Stimulated activated CD4-positive, alpha-beta T cell treated with anti-CD3 and anti-CD28 coated beads, Interleukin-2, amount 100 ng/mL, for 48 hours (primary cell): ENCODE data around the gene BLOC1S3.
A peak's percentile ranks its signal among the peaks of the same experiment; 100 is the strongest.

Experiments
- DNase-seq, 2 donors: peaks; one replicate each; pipeline ENCODE4 v3.0.0-alpha.2; 2020

The BLOC1S3 gene

DNA sequence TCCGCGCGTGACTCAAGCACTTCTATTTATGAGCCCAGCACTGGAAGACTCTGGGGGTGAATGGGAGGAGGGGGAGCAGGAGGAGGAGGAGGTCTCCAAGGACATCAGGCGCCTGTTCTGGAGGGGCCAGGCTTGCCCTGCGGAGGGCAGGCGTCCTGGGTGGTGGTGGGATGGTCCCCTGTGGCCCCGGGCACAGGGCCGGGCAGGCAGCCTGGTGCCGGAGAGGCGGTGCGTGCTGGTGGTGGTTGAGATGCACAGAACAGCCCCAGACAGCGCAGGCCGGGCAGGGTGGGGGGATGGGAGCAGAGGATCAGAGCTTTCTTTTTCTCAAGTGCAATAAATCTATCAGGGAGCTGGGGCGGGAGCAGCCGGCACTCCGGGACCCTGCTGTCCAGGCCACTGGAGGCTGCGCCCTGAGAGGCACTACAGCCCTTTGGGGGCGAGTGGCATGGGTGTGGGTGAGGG, 31.8 kb upstream of the BLOC1S3 start:
- no peak for DNase-seq

DNA sequence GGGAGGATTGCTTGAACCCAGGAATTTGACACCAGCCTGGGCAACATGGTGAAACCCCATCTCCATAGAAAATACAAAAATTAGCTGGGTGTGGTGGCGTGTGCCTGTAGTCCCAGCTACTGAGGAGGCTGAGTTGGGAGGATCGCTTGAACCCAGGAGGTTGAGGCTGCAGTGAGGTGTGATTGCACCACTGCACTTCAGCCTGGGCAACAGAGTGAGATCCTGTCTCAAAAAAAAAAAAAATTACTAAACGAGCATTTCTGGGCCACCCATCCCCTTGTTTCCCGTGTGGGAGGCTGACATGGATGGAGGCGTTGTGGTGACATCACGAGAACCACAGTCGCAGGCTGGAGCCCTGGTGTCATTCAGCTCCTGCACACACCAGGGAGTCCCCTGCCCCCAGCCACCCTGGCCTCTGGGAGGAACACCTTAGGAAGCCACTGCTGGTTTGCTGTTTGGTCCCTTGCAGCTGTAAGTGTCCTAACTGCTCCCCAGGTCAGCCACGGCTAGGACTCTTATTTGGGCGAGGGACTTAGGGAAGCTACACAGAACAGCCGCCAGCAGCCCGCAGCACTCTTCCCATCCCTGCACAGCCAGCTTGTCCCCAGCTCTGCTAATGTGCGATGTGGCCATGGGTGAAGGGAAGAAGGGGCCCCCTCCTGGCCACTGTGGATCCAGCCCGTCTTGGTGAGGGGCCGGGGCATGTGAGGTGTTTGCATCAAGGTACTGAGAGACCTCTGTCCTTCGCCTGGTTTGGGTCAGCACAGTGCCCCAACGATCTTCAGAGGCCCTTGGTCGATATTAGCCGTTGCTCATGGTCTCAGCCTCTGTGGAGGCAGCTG, 30.5 kb upstream of the BLOC1S3 start:
- no peak for DNase-seq

DNA sequence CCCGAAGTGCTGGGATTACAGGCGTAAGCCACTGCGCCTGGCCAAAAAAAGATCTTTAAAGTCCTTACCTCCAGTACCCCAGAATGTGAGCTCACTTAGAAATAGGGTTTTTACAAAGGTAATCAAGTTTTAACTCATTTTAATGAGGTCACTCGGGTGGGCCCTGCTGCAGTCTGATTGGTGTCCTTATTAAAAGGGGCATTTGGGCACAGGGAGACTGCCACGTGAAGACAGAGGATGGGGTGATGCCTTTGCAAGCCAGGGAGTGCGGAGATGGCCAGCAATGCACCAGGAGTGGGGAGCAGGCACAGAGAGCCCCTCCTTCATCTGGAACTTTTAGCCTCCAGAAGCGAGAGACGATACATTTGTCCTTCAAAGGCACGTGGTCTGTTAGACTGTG, 29.5 kb upstream of the BLOC1S3 start:
- no peak for DNase-seq

DNA sequence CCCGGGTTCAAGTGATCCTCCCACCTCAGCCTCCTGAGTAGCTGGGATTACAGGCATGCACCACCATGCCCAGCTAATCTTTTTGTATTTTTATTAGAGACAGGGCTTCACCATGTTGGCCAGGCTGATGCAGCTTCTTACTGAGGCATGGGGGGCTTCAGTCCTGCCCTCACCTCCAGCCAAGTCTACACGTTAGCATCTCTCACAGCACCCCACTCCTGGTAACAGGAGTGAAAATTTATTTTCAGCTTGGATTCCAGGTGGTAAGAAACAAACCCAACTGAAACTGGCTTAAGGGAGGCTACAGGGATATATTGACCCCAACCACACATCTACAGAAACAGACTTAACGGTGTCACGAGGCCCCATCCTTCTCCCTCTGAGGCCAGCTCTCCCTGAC, 28.4 kb upstream of the BLOC1S3 start:
- no peak for DNase-seq

DNA sequence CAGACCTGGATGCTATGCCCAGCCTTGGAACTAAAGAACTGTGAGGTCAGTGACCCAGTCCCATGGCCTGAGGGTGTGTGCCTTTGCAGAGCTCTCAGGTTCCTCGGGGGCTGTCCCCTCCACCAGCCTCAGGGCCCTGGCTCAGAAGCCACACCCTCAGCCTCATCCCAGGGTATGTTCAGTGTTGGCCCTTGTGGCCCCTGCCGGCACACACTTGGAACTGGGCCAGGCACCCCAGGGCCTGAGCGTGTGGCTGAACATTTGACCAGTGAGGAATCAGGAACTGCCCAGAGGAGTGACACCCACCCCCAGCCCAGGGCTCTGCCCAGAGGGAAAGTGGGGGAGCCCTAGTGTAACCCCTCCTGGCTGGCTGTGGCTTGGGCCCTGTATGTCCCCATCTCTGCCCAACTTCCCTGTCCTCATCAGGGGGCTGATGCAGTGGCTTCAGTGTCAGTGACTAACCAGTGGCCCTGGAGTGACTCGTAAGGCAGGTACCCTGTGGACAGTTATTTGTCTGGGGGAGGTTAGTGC, 27.8 kb upstream of the BLOC1S3 start:
- no peak for DNase-seq

DNA sequence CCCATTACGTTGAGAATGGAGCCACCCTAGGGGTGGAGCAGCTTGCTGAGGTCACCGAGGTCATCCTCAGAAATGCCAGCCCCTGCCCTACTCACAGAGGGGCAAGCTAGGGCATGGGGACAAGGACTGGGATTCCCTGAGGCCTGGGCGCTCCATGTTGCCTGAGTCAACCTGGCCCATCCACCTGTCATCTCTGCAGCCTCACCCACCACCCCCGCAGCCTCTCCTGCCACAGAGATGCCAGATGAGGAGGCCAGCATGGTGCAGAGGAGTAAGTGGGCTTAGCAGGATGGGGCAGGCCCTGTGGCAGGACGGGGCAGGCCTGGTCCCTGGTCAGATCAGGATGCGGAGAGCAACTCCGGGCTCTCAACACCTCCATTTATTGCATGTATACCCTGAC, 27.3 kb upstream of the BLOC1S3 start:
- no peak for DNase-seq

DNA sequence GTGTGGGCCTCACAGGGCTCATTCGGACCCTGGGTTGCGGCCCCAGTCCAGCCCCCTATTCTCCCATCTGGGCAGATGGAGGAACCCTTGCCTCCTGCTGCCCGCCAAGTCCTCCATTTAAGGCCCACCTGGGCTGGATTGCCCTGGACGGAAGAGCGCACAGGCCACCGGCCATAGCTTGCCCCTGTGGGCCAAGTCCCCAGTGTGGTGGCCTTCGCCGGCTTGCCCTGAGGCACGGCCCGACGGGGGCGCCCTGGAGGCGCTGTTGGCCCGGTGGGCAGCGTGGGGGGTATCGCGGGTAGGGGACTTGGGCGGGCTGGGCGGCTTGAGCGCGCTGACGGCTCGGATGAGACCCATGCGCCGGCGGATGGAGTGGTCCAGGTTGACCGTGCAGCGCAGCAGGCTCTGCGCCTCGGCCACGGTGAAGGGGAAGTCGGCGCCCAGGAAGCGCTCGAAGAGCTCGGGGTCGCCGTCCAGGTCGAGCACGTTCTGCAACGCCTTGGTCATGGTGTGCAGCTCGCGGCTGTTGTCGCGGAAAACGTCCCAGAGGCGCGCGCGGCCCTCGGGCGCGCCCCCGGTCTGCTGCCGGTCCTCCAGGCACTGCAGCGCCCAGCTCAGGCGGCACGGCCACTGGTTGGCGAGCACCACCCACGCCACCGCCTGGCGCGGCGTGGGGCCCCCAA, 26.6 kb upstream of the BLOC1S3 start:
- no peak for DNase-seq

DNA sequence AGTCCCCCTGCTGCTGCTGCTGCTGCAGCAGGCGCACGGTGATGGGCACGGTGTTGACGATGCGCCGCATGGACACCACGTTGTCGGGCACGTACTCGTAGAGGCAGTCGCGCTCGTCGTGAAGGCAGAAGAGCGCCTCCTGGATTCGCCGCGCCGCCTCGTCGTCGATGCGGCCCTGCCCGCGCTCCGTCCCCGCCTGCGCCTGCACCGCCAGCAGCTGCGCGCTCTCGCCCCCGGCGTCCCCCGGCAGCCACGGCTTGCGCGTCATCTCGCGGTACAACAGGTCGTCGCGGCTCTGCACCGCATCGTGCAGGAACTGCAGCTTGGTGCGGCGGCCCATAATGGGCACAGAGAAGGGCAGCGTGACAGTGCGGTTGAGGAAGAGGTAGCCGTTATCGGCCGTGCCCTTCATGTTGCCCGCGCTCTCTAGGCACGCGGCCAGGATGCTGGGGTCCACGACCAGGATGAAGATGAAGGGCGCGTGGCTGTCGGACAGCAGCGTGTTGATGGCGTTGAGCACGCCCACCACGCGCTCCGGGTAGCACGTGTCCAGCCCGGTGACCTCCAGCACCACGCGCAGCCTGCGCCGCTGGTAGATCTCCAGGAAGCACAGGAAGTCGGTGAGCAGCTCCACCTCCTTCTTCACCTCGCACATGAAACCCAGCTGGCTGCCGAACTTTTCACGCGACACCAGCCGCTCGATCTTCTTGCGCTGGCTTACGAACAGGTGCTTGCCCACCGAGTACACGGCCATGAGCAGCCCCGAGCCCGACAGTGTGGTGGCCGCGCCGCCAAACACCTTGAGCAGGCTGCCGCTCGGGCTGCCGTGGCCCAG, 25.9 kb upstream of the BLOC1S3 start:
- peak; percentile 12 to 34 for DNase-seq

DNA sequence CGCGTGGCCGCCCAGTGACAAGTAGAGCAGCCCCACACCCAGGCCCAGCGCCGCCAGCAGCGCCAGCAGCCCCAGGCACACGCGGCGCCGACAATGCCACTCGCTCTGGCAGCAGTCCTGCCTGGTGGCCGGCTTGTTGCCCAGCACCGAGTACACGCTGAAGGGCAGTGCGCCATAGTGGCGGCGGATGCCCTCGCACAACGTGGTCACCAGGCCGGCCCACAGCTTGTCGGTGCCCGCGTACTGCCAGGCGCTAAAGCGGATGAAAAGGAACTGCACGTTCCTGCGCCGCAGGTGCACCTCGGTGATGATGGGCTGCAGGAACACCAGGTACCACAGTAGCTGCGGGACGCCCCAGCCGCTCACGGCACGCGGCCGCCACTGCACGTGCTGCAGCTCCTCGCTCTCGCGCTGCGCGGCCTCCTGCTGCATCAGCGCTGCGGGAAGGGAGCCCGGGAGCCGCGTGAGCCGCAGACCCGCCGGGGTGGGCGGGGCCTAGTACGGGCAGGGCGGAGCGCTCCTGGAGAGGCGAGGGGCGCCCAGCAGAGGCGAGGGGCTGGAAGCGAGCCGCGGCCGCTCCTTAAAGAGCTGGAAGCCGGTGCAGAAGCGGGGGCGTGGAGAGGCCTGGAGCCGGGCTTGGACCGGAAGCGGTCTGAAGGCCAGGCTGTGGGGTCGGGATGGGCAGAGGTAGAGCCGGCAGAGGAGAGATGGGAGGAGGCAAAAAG, 25.1 kb upstream of the BLOC1S3 start:
- peak; percentile 16 to 34 for DNase-seq

DNA sequence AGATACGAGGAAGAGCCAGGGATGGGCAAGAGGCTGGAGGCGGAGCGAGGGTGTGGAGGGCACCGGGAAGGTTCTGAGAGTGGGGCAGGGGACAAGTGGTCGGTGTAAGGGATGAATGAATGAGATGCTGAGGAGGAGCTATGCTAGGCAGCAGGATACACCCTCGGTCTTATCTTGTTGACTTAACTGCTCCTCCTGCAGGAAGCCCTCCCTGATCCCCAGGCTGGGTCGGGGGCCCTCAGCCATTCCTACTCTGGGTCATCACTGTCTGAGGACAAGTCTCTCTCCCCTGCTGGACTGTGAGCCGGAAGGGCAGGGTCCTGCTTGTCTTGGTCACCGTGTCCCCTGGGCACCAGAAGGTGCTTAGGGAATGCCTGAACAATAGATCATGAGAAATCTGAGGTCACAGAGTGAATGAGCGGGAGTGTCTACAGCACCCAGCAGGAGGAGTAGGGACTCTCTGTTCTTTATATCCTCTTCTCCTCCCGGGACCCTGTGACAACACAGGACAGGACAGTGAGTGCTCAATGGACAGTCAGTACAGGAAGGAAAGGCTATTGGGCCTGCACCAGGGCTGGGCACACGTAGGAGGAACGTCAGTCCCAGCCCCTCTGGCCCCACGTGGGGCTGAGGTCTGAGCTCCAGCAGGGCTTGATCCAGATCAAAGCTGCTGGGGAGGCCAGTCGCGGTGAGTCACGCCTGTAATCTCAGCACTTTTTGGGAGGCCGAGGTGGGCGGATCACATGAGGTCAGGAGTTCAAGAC, 24.3 kb upstream of the BLOC1S3 start:
- DNase-seq: peak in 1 of 2 donors; percentile 15

DNA sequence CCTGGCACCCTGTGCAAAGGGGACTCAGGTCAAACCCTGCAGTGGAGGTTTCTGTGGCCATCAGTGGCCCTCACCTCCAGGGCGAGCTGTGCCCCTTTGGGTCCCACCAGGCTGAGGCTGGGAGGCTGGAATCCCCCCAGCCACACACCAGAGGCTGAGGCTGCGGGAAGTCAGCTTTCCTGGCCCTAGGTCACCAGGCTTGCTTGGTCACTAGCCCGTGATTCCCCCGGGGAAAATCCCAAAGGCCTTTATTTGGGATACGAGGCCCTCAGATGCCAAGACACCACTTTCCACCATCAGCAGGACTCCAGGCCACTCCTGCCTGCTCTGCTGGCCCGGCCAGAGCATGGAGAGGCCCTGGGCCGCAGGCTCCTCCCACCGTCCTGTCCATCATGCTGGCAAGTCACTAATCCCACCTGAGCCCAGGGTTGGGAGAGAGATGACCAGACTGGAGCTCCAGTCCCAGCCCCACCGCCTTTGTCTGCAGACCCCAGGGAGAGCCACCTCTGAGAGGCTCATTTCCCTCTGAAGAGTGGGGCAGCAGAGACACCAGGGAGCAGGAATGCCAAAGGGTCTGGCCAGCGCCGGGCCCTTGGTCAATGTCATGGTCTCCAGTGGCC, 22.5 kb upstream of the BLOC1S3 start:
- no peak for DNase-seq

DNA sequence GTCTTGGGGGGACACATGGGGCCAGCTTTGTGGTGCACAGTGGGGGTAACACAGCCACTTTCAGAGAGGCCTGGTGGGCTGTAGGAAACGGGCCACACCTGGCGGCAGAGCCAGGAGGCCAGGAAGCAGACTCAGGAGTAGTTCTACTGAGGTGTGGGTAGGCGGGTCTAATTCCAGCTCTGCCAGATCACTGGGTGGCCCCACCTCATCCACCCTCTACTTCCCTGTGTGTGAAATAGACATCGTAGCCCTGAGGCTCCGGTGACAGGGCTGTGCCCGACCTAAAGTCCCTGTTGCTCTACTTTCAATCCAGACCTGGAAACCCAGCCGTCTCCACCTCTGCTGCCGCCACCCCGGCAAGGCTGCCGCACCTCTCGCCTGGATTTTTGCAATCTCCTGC, 21.8 kb upstream of the BLOC1S3 start:
- no peak for DNase-seq

DNA sequence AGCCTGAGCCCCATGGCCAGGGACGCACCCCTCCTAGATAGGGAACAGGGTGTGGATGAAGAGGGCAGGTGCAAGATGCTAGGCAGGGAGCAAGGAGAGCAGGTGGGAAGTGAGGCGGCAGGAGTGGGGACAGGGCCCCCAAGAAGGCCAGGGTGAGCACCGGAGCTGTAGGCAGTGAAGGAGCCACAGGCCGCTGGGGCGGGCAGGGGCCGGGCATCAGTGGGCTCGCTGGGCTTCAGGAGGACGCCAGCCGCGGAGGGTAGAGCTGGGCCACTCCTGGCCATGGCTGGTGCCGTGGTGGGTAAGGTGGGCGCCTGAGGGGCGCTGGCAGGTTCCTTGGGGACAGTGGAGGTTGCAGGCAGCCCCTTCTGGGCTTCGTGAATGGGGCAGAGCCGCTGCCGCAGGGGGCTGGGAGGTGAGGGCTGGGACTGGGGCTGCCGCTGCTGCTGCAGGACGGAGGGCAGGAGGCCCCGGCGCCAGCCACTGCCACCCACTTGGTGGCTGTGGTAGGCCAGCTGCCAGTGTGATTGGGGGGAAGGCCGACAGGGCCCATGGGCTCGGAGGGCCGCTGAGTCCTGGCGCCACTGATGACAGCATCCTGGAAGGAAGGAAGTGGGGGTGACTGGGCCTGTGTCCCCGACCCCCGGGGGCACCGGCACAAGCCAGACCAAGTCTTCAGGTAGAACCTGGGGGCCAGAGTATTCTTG, 19.9 kb upstream of the BLOC1S3 start:
- DNase-seq: no peak

DNA sequence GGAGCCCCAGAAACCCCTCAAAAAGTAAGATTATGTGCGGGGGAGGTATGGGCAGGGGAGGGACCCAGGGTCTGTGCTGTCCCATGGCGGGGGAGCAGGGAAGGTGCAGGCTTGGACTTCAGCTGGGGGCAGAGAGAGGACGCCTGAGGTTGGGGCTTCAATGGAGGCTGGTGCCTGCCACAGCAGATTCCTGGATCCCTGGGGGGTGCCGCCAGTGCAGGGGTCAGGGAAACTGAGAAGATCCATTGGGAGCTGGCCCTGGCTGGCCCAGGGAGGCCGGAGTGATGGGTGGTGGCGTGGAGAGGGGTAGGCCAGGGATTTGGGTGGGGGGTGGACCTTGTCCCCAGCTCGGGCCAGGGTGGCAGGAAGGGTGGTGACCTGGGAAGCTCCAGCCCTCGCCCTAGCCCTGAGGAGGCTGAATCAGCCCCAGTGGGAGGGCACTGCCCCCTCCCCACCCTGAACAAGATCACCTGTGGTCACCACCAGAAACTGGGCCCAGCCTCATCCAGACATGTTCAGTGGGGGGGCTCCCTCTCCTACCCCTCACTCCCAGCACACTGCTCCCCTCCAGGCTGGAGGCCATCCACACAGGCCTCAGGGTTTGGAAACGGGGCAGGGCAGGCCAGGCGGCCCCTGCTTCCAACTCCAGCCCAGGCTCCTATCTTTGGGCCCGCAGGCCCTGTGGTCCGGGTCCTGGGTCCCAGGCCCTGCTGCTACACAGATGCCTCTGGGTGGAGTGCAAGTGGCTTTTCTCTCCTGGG, 19.2 kb upstream of the BLOC1S3 start:
- no peak for DNase-seq

DNA sequence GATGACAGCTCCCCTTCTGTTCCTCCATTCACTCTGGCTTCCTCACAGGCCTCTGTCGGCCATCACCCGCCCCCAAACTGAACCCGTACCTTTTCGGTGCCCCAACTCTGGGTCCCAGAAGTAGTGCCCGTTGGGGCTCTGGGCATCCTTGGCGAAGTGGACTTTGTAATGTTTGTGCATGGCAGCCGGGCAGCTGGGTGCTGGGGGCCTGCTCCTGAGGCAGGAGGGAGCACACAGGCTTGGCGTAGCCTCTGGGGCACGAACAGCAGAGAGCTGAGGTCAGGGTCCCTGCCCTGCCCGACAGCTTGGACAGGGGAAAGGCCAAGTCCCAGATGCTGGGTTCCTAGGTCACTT, 18.6 kb upstream of the BLOC1S3 start:
- no peak for DNase-seq

DNA sequence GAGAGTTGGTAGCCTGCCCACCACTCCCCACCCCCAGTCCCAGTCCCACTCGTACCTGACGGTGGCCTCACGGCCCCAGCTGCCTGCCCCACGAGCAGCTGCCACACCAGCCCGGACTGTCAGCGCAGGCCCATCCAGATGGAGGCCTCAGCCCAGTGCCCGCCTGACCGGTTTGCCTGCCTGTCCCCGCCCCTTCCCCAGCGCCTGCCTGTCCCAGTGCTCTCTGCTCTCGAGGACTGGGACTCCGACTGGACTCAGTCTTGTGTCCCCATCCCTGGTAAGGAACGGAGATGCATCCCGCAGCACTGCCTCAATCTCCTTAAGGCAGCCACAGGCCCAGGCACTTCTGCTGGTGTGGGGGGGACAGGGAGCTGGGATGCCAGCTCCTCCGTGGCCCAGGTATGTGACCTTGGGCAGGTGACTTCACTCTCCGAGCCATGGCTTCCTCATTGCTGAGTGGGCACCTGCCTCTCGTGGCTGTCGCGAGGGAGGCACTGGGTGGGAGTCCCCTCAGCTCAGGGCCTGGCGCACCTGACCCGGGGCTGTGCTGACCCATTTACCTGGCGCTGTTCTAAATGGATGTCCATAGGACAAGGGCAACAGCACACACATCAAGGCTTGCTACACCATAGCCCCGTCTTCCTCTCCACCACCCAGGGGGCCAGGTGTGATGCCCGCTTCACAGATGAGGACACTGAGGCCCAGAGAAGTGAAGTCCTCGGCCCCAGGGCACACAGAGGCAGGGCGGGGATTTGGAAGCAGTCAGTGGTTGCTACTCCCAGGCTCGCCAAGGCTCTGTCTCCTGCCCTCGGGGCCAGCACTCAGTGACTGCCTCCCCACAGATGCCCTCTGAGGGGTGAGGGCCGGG, 17.5 kb upstream of the BLOC1S3 start, which contains the start of gene NKPD1:
Gene NKPD1, minus strand, starts transcription at position 113 of the 868 bp plus-strand sequence. CDS start 832 bp downstream, outside the sequence.
- DNase-seq: no peak

DNA sequence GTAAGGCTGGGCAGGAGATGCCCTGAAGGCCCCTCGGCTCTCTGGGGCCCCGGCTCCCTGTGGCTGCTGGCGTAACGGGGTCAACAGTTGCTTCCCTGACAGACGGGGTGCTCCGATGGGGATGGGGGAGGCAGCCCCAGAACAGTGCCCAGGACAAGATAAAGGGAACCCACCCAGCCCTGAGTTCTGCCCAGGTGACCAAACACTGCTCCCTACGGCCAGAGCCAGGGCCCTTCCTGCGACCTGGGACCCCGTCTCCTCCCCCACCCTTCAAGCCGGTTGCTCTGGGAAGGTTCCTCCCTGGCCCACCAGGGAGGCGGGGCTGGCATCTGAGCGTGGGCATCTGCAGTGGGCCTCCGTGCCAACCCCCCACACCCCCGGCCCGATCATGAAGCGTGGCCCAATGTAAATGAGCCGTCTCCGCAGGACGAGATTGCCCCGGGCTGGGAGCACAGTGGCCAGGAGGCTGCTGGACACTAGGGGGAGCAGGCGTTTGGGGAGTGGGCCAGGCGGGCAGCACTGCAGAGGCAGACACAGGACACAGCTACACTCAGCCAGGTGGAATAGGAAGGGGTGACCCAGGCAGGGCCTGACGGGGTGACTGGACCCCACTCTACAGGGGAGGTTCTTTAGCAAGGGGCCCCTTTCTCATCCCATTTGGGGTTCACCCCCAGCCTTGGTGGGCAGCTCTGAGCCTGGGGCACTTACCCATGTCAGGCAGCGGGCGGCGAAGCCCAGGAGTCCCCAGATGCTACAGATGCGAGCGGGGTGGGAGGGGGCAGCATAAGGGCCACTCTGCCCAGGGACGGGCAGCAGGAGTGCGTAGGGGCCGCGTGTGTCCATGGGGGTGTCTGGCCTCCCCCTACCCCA, 16.6 kb upstream of the BLOC1S3 start:
- DNase-seq: no peak
